ENCODE measurements around the gene SAC3D1.

The SAC3D1 gene

GRCh38 chr11:65026810-65027209 is 14.2 kb upstream of the SAC3D1 start:
- DNase-seq (ENCODE audit: low read depth in 2 of 2): no peak

GRCh38 chr11:65027213-65028067 is 13.6 kb upstream of the SAC3D1 start, which contains the start of gene SNX15:
Gene SNX15 (plus strand): TSS chr11:65027439. CDS start chr11:65027538, 99 bp downstream.
- DNase-seq (ENCODE audit: low read depth in 2 of 2): peak; percentile 85 to 86

GRCh38 chr11:65032216-65032615 is 8.8 kb upstream of the SAC3D1 start:
- DNase-seq (ENCODE audit: low read depth in 2 of 2): no peak

- no peak for DNase-seq (ENCODE audit: low read depth in 2 of 2)
Measured at GRCh38 chr11:65034423-65034822, 6.6 kb upstream of the SAC3D1 start.

GRCh38 chr11:65035579-65035978 is 5.4 kb upstream of the SAC3D1 start:
- DNase-seq (ENCODE audit: low read depth in 2 of 2): no peak

- DNase-seq (ENCODE audit: low read depth in 2 of 2): no peak
Measured at GRCh38 chr11:65036931-65037330, 4.1 kb upstream of the SAC3D1 start.

GRCh38 chr11:65040520-65040846 is 527 bp upstream of the SAC3D1 start:
- DNase-seq (ENCODE audit: low read depth in 2 of 2): no peak

- DNase-seq (ENCODE audit: low read depth in 2 of 2): no peak
Measured at GRCh38 chr11:65042891-65043290, 1.9 kb downstream of the SAC3D1 start.

- DNase-seq (ENCODE audit: low read depth in 2 of 2): no peak
Measured at GRCh38 chr11:65043881-65044501, 3.0 kb downstream of the SAC3D1 start.

GRCh38 chr11:65045061-65045460 is 4.1 kb downstream of the SAC3D1 start:
- no peak for DNase-seq (ENCODE audit: low read depth in 2 of 2)

- no peak for DNase-seq (ENCODE audit: low read depth in 2 of 2)
Measured at GRCh38 chr11:65045728-65046127, 4.7 kb downstream of the SAC3D1 start.

GRCh38 chr11:65047581-65048422 is 6.8 kb downstream of the SAC3D1 start:
- DNase-seq (ENCODE audit: low read depth in 2 of 2): peak in 1 of 2 donors; percentile 1

- DNase-seq (ENCODE audit: low read depth in 2 of 2): no peak
Measured at GRCh38 chr11:65051398-65051858, 10.4 kb downstream of the SAC3D1 start.

- no peak for DNase-seq (ENCODE audit: low read depth in 2 of 2)
Measured at GRCh38 chr11:65053827-65054508, 13.0 kb downstream of the SAC3D1 start.

GRCh38 chr11:65055538-65055937 is 14.5 kb downstream of the SAC3D1 start:
- DNase-seq (ENCODE audit: low read depth in 2 of 2): no peak

- no peak for DNase-seq (ENCODE audit: low read depth in 2 of 2)
Measured at GRCh38 chr11:65056999-65057398, 16.0 kb downstream of the SAC3D1 start.

GRCh38 chr11:65057526-65057925 is 16.5 kb downstream of the SAC3D1 start:
- no peak for DNase-seq (ENCODE audit: low read depth in 2 of 2)

- DNase-seq (ENCODE audit: low read depth in 2 of 2): no peak
Measured at GRCh38 chr11:65058012-65058411, 17.0 kb downstream of the SAC3D1 start.

GRCh38 chr11:65058419-65059054 is 17.5 kb downstream of the SAC3D1 start, which contains the start of gene NAALADL1:
Gene NAALADL1 (minus strand): TSS chr11:65058553. CDS start chr11:65058521, 32 bp downstream.
- DNase-seq (ENCODE audit: low read depth in 2 of 2): no peak

- no peak for DNase-seq (ENCODE audit: low read depth in 2 of 2)
Measured at GRCh38 chr11:65059523-65059922, 18.5 kb downstream of the SAC3D1 start.
